ENCODE data around the gene ZBTB39. TPM values are rescaled to one million over a fixed set of nuclear protein-coding genes. Genes with fewer than 3 reads are reported as not detected.

ZBTB39 gene
- total RNA-seq, 1 donor from 2014 or later: 4.7 TPM

DNA sequence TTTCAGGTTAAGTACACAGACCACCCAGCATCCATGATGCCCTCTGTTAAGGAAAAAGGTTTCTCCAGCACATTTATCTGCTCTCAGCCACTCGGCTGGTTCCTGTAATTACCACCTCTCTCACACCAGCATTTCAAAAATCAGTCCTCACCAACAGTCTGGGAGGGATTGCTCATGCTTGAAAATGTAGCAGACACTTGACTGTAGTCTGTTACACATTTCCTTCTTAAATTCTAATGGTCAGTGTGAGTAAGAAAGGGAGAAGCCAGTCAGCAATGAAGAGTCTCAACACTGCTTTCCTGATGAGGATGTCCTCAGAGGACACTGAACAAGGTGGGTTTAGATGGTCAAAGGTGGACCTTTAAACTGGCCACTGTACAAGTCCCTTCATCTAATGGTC lies 6.0 kb downstream of the ZBTB39 start:
- H3K4me3 ChIP-seq (ENCODE audit: low read depth, low read length): no peak overlapping the region
- no peak for DNase-seq (ENCODE audit: low read depth)
- no peak for TF ChIP-seq CTCF (conservative IDR thresholded peaks at IDR 0.05; ENCODE audit: low read depth, low read length)

GRCh38 chr12:56999456-56999855 lies 6.9 kb downstream of the ZBTB39 start:
- no peak overlapping the region for H3K4me3 ChIP-seq (ENCODE audit: low read depth, low read length)
- no peak for TF ChIP-seq CTCF (conservative IDR thresholded peaks at IDR 0.05; ENCODE audit: low read depth, low read length)

GRCh38 chr12:56998981-56999380 lies 7.4 kb downstream of the ZBTB39 start:
- TF ChIP-seq CTCF (conservative IDR thresholded peaks at IDR 0.05; ENCODE audit: low read depth, low read length): no peak
- DNase-seq (ENCODE audit: low read depth): no peak
- no peak overlapping the region for H3K4me3 ChIP-seq (ENCODE audit: low read depth, low read length)

More at GRCh38 chr12:56999456-56999855, 6.9 kb downstream of the ZBTB39 start:
- no peak for DNase-seq (ENCODE audit: low read depth)

- no peak for TF ChIP-seq CTCF (conservative IDR thresholded peaks at IDR 0.05; ENCODE audit: low read depth, low read length)
- H3K4me3 ChIP-seq (ENCODE audit: low read depth, low read length): no peak overlapping the region
- no peak for DNase-seq (ENCODE audit: low read depth)
These were observed 8.0 kb downstream of the ZBTB39 start for GRCh38 chr12:56998316-56998715.

- no peak overlapping the region for H3K4me3 ChIP-seq (ENCODE audit: low read depth, low read length)
- no peak for DNase-seq (ENCODE audit: low read depth)
- TF ChIP-seq CTCF (conservative IDR thresholded peaks at IDR 0.05; ENCODE audit: low read depth, low read length): no peak
These were observed 9.4 kb downstream of the ZBTB39 start for GRCh38 chr12:56996793-56997545.

DNA sequence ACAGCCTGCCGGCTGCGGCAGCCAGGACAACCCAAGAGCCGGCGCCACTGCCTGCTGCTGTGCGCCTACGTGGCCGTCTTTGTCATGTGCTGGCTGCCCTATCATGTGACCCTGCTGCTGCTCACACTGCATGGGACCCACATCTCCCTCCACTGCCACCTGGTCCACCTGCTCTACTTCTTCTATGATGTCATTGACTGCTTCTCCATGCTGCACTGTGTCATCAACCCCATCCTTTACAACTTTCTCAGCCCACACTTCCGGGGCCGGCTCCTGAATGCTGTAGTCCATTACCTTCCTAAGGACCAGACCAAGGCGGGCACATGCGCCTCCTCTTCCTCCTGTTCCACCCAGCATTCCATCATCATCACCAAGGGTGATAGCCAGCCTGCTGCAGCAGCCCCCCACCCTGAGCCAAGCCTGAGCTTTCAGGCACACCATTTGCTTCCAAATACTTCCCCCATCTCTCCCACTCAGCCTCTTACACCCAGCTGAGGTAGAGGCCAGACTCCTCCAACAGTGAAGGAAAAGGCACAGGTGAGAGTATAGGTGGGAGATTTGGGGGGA lies 10.3 kb downstream of the ZBTB39 start:
- no peak for DNase-seq (ENCODE audit: low read depth)
- H3K4me3 ChIP-seq (ENCODE audit: low read depth, low read length): no peak overlapping the region
- no peak for TF ChIP-seq CTCF (conservative IDR thresholded peaks at IDR 0.05; ENCODE audit: low read depth, low read length)

All from epithelial cell of proximal tubule (primary cell).